Measurements from ENCODE around the gene ZNF597. TPM values are rescaled to one million over a fixed set of nuclear protein-coding genes. Genes with fewer than 3 reads are reported as not detected.

The ZNF597 gene, protein sequence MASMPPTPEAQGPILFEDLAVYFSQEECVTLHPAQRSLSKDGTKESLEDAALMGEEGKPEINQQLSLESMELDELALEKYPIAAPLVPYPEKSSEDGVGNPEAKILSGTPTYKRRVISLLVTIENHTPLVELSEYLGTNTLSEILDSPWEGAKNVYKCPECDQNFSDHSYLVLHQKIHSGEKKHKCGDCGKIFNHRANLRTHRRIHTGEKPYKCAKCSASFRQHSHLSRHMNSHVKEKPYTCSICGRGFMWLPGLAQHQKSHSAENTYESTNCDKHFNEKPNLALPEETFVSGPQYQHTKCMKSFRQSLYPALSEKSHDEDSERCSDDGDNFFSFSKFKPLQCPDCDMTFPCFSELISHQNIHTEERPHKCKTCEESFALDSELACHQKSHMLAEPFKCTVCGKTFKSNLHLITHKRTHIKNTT
- total RNA-seq (1 to 10 TPM in 3 of 4 donors, under 1 TPM in 1; 0.79 to 1.3 (median 1.2) TPM), polyA plus RNA-seq (1 to 10 TPM in 1 of 3 donors, under 1 TPM in 2; 0.63 to 1.7 (median 0.98) TPM)
- long read RNA-seq, donor 1, full-length matches to known transcripts: 2 of 2 reads
- long read RNA-seq, donor 1, partial matches to known transcripts: 0 of 2 reads
- long read RNA-seq, donor 1, other reads (novel, unspliced or antisense): 0 of 2 reads
- long read RNA-seq, donor 2, full-length matches to known transcripts: 5 of 5 reads
- long read RNA-seq, donor 2, partial matches to known transcripts: 0 of 5 reads
- long read RNA-seq, donor 2, other reads (novel, unspliced or antisense): 0 of 5 reads

DNA sequence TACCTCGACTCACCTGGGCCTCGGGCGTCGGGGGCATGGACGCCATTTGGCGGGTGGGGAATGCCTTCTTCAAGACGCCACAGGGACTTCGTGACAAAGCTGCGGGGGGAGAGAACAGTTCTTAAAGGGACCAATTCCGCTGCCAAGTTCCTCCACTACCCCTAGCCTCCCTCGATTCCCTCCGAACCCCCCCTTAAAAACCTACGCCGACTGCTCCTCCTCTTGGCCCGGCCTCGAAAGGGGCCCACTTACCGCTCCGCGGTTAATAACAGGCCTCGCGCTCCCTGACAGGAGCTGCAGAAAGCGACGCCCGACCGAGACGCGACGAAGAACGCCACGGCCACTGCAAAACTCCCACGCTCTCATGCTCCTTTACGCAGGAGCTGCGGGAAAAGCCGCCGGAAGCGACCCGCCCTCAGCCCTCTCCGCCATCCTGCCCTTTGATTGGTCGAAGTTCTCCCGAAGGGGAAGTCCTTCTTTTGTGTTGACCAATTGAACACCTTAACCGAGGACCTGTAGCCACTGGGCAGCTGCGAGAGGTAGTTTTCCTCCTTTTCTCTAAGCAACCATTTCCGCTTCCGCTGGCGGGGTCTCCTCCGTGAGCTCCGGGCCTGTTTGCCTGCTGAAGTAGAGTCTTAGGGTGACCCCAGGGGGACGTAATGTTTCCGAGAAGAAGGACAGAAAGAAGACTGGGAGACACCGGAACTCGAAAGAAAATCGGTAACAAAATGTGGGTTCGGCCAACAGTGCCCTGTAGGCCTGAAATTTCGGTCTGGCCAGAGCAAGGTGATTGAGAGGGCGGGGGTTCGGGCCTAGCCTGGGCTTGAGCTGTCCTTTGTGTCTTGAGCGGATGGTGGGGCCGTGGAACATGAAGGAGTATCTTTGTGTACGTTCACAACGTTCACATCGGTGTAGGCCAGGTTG, at the start of gene ZNF597, which contains the start of gene NAA60:
ZNF597 (minus strand) TSS at position 397 of the 924 bp plus-strand sequence; CDS start at position 46, 351 bp downstream.
NAA60 (plus strand) TSS at position 573 of the 924 bp plus-strand sequence. CDS start 32,548 bp downstream, outside the sequence.
- WGBS, 3 donors: 36 to 43% (median 42%) methylated on average over 59 to 61 of the region's 61 CpGs
- Histone ChIP-seq H3K27me3 (ENCODE audit: insufficient read depth in 3 of 3, low read length in 2 of 3) (no peaks in the 10 kb centered on the region), H3K9me3 (no peaks in the 10 kb centered on the region), H3K36me3 (ENCODE audit: insufficient read depth in 1 of 2, low read depth in 1 of 2) (peaks cover 0 to 25% of the 10 kb centered on the region in 2 donors), H3K4me3 (peak within 1 kb of the TSS; percentile 73), H3K27ac (peak within 1 kb of the TSS; percentile 74), H3K4me1 (peaks cover 7% of the 10 kb centered on the region)
- TF ChIP-seq, protein P1, sequence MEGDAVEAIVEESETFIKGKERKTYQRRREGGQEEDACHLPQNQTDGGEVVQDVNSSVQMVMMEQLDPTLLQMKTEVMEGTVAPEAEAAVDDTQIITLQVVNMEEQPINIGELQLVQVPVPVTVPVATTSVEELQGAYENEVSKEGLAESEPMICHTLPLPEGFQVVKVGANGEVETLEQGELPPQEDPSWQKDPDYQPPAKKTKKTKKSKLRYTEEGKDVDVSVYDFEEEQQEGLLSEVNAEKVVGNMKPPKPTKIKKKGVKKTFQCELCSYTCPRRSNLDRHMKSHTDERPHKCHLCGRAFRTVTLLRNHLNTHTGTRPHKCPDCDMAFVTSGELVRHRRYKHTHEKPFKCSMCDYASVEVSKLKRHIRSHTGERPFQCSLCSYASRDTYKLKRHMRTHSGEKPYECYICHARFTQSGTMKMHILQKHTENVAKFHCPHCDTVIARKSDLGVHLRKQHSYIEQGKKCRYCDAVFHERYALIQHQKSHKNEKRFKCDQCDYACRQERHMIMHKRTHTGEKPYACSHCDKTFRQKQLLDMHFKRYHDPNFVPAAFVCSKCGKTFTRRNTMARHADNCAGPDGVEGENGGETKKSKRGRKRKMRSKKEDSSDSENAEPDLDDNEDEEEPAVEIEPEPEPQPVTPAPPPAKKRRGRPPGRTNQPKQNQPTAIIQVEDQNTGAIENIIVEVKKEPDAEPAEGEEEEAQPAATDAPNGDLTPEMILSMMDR (IDR thresholded peaks at IDR 0.05): no peak
- DNase-seq (peak; percentile 75 to 88), ATAC-seq (peak; percentile 99 to 100 (median 100))
- intact Hi-C loops (cut with DNase I): no loop called here

DNA sequence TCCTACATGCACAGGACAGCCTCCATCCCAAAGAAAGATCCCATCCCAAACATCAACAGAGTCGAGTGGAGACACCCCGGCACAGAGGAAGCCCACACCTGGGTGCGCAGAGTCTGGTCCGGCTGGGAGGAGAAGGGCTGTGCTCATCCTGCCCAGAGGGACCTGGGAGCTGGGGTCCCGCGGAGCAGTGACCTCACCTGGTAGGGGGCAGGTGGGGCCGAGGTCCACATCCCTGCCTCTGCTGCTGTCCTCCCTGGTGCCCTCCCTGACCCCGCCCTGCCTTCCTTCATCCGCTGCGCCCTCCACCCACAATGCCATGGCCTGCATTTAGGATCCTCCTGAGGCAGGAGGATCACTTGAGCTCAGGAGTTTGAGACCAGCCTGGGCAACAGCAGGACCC, 49.1 kb upstream of the ZNF597 start:
- H3K4me3 ChIP-seq: no peak overlapping the region
- peak in 1 of 4 donors; percentile 17 for ATAC-seq
- peaks cover 11% of the 10 kb centered on the region for H3K4me1 ChIP-seq
- DNase-seq: no peak
- 80 to 91% (median 84%) methylated on average over 7 to 10 of the region's 10 CpGs for WGBS, 3 donors
- intact Hi-C loops (cut with DNase I): loop anchor here in 1 of 2 donors (10.0 kb wide), 1 partner anchor 228 kb away; no protein-coding TSS in a partner anchor
- no peaks in the 10 kb centered on the region for H3K9me3 ChIP-seq
- no peak overlapping the region for H3K27ac ChIP-seq
- TF ChIP-seq, protein P1 (IDR thresholded peaks at IDR 0.05): no peak
- no peaks in the 10 kb centered on the region for H3K27me3 ChIP-seq (ENCODE audit: insufficient read depth in 3 of 3, low read length in 2 of 3)
- H3K36me3 ChIP-seq (ENCODE audit: insufficient read depth in 1 of 2, low read depth in 1 of 2): peaks cover 0 to 8% of the 10 kb centered on the region in 2 donors

DNA sequence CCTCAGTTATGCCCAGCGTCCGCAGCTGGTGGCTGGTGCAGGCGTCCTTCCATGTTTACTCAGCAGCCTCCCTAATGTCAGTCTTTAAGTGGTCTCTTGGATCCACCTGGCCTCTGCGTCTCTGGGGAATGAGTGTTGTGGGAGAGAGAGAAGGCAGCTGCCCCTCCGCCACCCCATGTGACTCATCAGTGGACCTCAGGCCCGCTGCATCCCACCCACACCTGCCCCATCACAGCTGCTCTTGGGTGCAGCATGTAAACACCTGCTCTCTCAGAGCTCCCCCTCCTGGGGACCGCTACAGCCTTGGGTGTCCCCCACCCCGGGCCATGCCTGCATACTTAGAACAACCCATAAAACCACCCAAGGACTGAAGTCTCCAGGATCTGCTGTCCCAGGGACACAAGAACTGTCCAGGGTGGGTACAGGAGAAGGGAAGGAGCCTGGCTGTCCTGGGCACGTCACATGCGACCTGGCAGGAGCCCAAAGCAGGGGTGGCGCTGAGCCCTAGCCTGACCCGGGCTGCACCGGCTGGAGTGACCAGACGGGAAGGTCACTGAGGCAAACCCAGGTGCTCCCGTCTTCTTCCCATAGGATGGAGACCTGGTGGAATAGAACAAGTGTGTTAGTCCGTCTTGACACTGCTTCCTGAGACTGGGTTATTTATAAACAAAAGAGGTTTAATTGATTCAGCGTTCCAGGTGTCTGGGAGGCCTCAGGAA, 47.8 kb upstream of the ZNF597 start:
- Histone ChIP-seq H3K36me3 (ENCODE audit: insufficient read depth in 1 of 2, low read depth in 1 of 2) (peaks cover 0 to 15% of the 10 kb centered on the region in 2 donors), H3K27ac (no peak overlapping the region), H3K27me3 (ENCODE audit: insufficient read depth in 3 of 3, low read length in 2 of 3) (no peaks in the 10 kb centered on the region), H3K9me3 (no peaks in the 10 kb centered on the region), H3K4me3 (no peak overlapping the region), H3K4me1 (peaks cover 11% of the 10 kb centered on the region)
- TF ChIP-seq, protein P1 (IDR thresholded peaks at IDR 0.05): no peak
- ATAC-seq (peak in 3 of 4 donors; percentile 31 to 42 (median 42)), DNase-seq (no peak)
- intact Hi-C loops (cut with DNase I): loop anchor here in 1 of 2 donors (10.0 kb wide), 1 partner anchor 226 kb away; no protein-coding TSS in a partner anchor
- WGBS, 3 donors: 20 to 30% (median 26%) methylated on average over 17 of the region's 17 CpGs

DNA sequence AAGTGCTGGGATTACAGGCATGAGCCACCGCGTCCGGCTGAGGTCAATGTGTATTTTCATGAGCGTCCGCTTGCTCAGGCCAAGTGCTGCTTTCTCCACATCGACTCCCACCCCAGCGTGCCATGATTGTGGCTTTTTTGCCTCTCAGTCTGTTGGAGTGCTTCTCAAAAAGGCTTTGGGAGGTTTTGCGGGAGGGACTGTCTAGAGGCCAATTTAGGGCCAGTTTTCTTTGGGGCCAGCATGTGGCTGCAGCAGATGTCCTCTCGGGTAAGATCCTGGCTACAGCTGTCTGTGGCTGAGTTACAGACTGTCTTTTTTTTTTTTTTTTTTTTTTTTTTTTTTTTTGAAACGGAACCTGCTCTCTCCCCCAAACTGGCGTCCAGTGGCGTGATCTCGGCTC, 45.5 kb upstream of the ZNF597 start:
- 42 to 66% (median 49%) methylated on average over 9 to 10 of the region's 13 CpGs for WGBS, 3 donors

More for the DNA sequence above, 45.5 kb upstream of the ZNF597 start:
- peaks cover 11% of the 10 kb centered on the region for H3K4me1 ChIP-seq
- no peaks in the 10 kb centered on the region for H3K27me3 ChIP-seq (ENCODE audit: insufficient read depth in 3 of 3, low read length in 2 of 3)
- no peak for DNase-seq
- intact Hi-C loops (cut with DNase I): no loop called here
- no peak overlapping the region for H3K27ac ChIP-seq
- no peaks in the 10 kb centered on the region for H3K9me3 ChIP-seq
- ATAC-seq: no peak
- TF ChIP-seq, protein P1 (IDR thresholded peaks at IDR 0.05): no peak
- peaks cover 13 to 38% of the 10 kb centered on the region in 2 donors for H3K36me3 ChIP-seq (ENCODE audit: insufficient read depth in 1 of 2, low read depth in 1 of 2)
- no peak overlapping the region for H3K4me3 ChIP-seq
